ENCODE measurements around the gene TM4SF18.

Gene TM4SF18

GRCh38 chr3:149288655-149289054 is 44.8 kb downstream of the TM4SF18 start:
- no peak for DNase-seq (ENCODE audit: low read depth in 3 of 3, low spot score in 1 of 3)

- DNase-seq (ENCODE audit: low read depth in 3 of 3, low spot score in 1 of 3), result no peak
These were observed 49.4 kb downstream of the TM4SF18 start for GRCh38 chr3:149284034-149284433.

GRCh38 chr3:149283401-149283800 is 50.0 kb downstream of the TM4SF18 start:
- no peak for DNase-seq (ENCODE audit: low read depth in 3 of 3, low spot score in 1 of 3)

DNA sequence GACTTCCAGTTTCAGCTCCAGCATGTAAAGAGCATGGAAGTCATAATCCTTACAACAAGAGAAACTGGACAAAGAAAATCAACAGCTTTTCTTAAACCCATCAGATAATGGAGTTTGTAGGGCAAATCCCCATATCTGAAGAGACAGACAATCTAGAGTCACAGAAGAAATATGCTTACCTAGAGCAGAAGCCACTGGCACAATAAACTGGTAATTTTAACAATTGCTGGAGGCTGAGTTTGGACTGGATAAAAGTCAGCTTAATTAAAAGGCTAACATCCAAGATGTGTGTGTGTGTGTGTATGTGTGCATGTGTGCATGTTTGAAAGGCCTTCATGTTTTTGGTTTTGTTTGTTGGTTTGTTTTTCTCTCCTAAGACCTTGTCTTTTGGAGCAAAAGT is 50.6 kb downstream of the TM4SF18 start:
- DNase-seq (ENCODE audit: low read depth in 3 of 3, low spot score in 1 of 3), result no peak

DNA sequence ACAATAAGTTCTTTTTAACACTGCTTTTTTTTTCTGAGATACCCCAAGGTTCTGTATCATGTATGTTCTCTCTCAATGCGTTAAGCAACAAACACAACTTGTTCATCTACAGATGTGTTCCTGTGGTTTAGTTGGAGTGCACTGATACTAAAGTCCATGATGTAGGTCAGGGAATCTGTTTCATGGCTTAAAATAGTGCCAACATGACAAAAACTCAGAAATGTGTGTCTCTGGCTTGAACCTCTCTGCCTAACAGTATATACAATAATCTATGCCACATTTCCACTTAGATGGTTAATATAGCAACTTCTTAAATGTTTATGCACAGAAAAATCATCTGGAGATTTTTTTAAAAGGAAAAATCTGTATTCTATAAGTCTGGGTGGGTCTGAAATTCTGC is 51.1 kb downstream of the TM4SF18 start:
- DNase-seq (ENCODE audit: low read depth in 3 of 3, low spot score in 1 of 3), result no peak

DNA sequence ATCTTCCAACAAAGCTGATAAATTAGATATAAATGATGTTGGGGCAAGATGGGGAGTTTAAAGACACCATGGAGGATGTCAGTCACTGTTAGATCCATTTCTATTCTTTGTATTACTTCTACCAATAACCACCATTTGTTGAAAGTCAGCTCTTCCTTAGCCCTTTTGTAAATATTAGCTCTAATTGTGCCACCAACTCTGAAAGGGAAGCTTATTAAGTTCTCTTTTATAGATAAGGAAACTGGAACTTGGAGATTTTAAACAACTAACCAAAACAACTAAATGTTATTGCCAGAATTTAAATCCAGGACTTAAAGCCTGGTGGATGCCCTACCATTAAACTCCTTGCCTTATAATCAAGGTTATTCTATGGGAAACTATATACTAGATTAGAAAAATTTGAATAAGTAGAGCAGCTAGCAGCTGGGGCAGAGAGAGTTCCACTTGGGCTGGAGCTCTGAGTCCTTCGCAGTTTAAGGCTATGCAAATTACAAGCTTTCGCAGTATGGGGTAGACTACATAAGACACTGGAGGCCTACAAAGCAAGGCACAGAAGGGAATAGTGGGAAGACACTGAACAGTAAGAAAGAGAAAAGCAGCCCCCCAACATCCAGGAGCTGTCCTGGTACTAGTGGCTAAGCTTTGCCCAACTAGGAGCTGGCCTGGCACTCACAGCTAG is 52.6 kb downstream of the TM4SF18 start:
- DNase-seq (ENCODE audit: low read depth in 3 of 3, low spot score in 1 of 3), result no peak

GRCh38 chr3:149278911-149279310 is 54.5 kb downstream of the TM4SF18 start:
- no peak for DNase-seq (ENCODE audit: low read depth in 3 of 3, low spot score in 1 of 3)

DNA sequence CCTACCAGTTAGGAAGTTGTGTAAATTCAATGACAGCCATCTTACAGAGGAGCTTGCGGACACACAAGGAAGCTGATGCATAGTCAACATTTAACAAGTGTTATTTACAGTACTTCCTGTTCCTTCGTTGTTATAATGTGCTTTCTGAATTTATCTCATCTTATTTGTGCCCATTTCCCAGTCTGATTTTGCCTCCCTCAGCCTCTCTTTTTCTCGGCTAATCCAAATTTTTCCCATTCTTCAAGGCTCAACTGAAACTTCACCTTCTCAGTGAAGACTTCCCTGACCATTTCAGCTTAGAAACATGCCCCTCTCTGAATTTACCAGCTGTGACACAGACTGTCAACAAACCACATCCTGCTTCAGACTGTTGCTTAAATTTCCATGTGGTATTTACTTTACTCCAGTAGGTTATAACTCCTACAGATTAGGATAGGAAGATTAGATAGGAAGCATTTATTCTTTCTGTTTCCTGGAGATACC is 56.1 kb downstream of the TM4SF18 start:
- DNase-seq (ENCODE audit: low read depth in 3 of 3, low spot score in 1 of 3), result no peak

DNA sequence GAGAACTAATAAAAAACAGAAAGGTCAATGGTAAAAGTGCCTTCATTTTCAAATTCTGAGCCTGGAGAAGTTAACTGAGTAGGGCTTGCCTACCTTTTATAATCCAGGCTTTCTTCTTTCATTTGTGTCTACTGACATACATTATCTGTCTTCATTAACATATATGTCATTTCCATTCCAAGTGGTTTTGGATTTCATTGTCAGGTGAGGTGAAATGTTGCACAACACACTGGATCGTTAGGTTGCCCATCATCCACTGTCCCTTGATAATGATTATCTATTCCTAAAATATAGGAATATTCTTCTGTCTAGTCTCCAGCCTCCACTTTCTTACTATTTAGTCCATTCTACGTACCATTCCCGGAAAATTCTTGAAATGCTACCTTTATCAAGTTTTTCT is 56.8 kb downstream of the TM4SF18 start:
- DNase-seq (ENCODE audit: low read depth in 3 of 3, low spot score in 1 of 3), result no peak

DNA sequence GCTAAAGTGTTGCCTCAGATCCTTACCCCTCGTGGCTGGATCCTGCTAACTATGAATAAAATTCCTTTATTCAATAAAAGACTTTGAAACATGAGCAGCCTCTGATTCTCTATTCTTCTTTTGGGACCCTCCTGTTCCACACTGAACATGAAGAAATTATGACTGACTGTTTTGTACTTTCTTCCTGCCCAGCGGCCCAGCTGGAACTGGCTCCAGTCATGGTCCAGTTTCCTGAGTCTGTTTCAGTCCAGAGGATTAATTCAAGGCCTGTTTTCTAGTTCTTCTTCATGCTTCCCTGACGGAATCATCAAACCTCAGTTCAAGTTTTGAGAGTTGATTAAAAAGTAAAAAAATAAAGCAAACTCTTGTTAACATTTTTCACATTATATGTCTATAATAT is 59.2 kb downstream of the TM4SF18 start:
- DNase-seq (ENCODE audit: low read depth in 3 of 3, low spot score in 1 of 3), result no peak

DNA sequence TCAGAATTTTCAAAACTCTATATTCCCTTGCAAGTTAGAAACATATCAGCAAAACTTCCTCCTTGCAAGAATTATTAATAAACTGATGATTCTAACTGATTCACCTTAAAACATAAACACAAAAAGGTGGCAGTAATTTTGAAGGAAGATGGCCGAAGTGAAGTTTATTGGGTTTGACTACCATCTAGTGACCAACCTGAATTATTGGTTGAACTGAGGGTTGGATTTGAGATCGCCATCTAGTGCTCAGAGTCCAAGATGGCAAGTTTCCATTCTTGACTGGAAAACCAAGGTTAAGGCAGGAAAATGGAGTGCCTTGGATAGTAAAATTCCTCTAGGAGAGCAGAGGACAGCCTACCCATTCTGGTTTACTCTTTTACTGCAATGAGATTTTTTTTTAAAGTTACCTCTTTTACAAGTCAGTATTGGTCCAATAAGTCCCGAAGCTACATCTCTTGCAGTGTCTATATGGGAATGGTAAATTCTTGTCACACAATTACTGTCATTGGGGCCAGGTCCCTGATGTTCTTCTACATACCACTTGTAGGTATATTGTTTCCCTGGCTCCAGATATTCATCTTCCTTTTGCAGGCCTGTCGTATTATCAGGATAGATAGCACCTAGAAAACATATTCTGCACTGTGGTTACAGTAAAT is 60.2 kb downstream of the TM4SF18 start:
- DNase-seq (ENCODE audit: low read depth in 3 of 3, low spot score in 1 of 3), result no peak

DNA sequence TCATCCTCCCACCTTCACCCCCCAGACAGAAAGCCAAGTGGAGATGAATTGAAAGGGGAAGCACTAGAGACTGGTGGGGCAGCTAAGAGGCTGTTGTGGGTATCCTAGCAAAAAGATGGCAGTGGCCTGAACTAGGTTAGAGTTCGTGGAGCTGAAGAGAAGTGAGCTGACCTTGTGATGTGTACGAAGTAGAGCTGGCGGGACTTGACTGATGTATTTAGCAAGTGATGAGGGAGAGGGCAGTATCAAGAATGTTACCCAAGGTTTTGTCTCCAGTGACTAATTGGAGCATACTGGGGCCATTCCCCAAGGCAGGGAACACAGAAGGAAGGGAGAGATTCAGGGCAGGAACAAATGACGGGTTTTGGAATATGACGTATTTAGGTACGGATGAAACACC is 61.8 kb downstream of the TM4SF18 start:
- no peak for DNase-seq (ENCODE audit: low read depth in 3 of 3, low spot score in 1 of 3)

GRCh38 chr3:149270180-149270579 is 63.3 kb downstream of the TM4SF18 start:
- DNase-seq (ENCODE audit: low read depth in 3 of 3, low spot score in 1 of 3), result no peak

DNA sequence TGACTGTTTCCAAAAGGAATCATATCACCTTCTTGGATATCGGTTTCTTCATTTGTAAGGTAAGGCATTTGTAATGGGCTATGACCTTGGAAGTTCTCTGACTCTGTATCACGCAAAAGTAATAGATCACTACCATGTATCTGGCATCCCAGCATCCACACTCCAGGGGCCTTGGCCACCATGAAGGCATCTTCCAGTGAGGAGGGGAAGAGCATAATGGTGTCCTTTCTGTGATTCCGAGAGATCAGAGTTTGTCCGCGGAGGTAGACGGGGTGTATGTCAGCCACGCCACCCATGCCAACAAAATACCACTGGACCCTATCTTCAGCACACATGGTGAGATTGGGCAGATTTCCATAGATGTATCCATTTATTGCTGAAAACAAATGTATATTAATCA is 63.7 kb downstream of the TM4SF18 start:
- no peak for DNase-seq (ENCODE audit: low read depth in 3 of 3, low spot score in 1 of 3)

Measured in stimulated activated CD4-positive, alpha-beta T cell treated with anti-CD3 and anti-CD28 coated beads, TNF-alpha, amount 100 ng/mL, for 1 hour (primary cell).